HG03103 (cell line): Measurements from ENCODE around the gene TGM3.

Experiments used
- ATAC-seq: cut with Tn5 transposase; IDR thresholded peaks from one replicate; pipeline ENCODE4 v1.9.1; 2021; ENCODE audit warnings: low read depth; ENCODE audit not compliant: unreplicated experiment

TGM3 gene

GRCh38 chr20:2368621-2369020, 72.8 kb downstream of the TGM3 start:
- no peak for ATAC-seq

GRCh38 chr20:2373098-2373497, 77.3 kb downstream of the TGM3 start:
- no peak for ATAC-seq

- no peak for ATAC-seq
Measured at GRCh38 chr20:2374346-2375125, 78.7 kb downstream of the TGM3 start.

- ATAC-seq: no peak
Measured at GRCh38 chr20:2378893-2379292, 83.1 kb downstream of the TGM3 start.

GRCh38 chr20:2379511-2380229, 83.9 kb downstream of the TGM3 start:
- no peak for ATAC-seq

- no peak for ATAC-seq
Measured at GRCh38 chr20:2380601-2381000, 84.8 kb downstream of the TGM3 start, which contains the start of gene TGM6. TGM6 (plus strand) TSS chr20:2380901; CDS start chr20:2380969, 68 bp downstream.

- ATAC-seq: no peak
Measured at GRCh38 chr20:2381303-2381702, 85.5 kb downstream of the TGM3 start.

- ATAC-seq: no peak
Measured at GRCh38 chr20:2382833-2383232, 87.0 kb downstream of the TGM3 start.

- ATAC-seq: no peak
Measured at GRCh38 chr20:2385026-2385425, 89.2 kb downstream of the TGM3 start.

- ATAC-seq: no peak
Measured at GRCh38 chr20:2385496-2385895, 89.7 kb downstream of the TGM3 start.

GRCh38 chr20:2386516-2387179, 90.8 kb downstream of the TGM3 start:
- ATAC-seq: no peak

GRCh38 chr20:2387180-2387577, 91.4 kb downstream of the TGM3 start:
- no peak for ATAC-seq

GRCh38 chr20:2387580-2387979, 91.8 kb downstream of the TGM3 start:
- ATAC-seq: no peak
